HG03521 (cell line): ENCODE results near the gene TMEM63A.
"Not testable (repeated sequence)": the region's sequence is repeated elsewhere in the genome, so short reads cannot be mapped to it uniquely, and the experiment has no call there.

Source experiments
- ATAC-seq: cut with Tn5 transposase; IDR thresholded peaks from one replicate; pipeline ENCODE4 v1.9.1; 2021; ENCODE audit warnings: mild to moderate bottlenecking, moderate library complexity; ENCODE audit not compliant: unreplicated experiment

The TMEM63A gene

DNA sequence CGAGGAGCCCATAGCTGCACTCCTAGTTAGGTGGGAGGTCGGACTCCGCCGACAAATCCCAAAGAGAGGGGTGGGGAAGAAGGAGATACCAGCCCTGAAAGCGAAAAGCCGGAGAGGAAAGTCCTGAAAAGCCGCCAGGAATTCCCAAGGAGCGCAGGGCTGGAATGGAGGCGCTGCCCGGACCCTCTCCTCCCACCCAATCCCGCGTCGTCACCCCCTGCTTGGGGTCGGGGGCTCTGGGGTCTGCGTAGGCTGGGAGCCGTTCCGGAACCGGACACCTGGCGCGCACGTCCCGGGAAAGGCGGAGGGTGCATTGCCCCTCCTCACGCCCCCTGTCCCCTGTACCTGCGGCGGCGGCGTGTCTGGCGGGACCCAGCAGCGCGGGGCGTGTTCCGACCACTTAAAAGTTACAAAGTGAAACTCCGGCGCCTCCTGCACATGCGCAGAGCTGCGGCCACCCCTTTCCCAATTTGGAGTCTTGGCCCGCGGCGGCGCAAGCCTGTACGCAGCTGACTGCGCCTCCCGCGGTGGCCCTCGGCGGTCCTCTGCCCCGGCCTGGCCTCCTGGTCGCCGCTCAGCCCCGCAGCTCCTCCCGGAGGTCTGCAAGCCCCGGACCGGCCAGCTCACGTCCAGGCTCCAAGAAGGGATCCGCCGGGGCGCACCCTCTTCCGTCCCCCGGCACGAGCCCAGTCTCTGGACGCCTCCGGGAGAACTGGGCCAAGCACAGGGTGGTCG is at the start of gene TMEM63A:
Gene TMEM63A (minus strand): TSS at position 422 of the 735 bp plus-strand sequence. CDS start 4,800 bp downstream, outside the sequence.
- ATAC-seq = peak; percentile 64

- no peak for ATAC-seq
Measured at GRCh38 chr1:225931270-225932136, 49.3 kb upstream of the TMEM63A start.

DNA sequence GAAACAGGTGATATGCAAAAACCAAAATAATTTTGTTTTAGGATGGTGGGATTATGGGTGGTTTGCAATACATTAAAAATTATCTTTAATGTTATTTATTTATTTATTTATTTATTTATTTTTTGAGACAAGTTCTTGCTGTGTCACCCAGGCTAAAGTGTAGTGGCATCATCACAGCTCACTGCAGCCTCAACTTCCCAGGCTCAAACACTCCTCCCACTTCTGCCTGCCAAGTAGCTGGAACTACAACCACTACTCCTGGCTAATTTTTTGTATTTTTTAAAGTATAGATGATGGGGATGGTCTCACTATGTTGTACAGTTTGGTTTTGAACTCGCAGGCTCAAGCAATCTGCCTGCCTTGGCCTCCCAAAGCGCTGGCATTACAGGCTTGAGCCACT is 48.4 kb upstream of the TMEM63A start:
- no peak for ATAC-seq

DNA sequence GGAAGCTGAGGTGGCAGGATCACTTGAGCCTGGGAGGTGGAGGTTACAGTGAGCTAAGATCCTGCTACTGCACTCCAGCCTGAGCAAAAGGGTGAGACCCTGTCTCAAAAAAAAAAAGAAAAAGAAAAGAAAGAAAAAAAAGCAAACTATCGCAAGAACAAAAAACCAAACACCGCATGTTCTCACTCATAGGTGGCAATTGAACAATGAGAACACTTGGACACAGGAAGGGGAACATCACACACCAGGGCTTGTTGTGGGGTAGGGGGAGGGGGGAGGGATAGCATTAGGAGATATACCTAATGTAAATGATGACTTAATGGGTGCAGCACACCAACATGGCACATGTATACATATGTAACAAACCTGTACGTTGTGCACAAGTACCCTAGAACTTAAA is 47.3 kb upstream of the TMEM63A start:
- ATAC-seq = not testable (repeated sequence)

DNA sequence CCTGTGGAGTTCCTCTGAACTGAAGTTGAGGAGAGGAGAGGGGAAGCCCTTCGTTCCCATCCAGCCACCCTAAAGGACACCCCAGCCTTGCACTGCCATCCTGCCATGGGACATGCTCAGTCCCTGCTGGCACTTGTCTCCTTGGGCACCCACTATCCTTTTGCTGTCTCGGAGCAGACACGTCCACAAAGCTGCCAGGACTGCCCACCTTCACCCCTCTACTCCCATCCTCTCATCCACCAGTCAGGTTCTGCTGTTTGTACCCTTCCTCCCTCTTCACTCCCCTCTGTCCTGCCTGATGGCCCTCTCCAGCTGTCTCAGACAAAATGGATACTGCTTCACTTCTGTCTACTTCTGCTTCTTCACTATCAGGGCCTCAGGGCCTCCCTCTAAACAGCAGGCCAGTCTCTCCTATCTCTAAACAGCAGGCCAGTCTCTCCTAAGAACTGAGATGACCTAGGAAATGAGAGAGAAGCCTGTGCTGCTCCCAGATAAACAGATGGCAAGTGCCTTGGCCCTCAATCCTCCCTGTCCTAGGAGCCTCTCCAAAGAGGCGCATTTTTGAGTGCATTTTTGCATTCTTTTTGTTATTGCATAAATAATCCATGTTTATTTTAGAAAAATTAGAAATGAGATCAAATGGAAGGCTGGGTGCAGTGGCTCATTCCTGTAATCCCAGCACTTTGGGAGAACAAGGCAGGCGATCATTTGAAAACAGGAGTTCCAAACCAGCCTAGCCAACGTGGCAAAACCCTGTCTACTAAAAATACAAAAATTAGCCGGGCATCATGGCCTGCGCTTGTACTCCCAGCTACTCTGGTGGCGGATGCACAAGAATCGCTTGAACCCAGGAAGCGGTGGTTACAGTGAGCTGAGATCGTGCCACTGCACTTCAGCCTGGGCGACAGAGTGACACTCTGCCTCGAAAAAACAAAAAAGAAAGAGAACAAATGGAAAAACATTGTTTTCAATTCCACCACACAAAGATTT is 46.3 kb upstream of the TMEM63A start:
- ATAC-seq = no peak

GRCh38 chr1:225926551-225927113 is 44.5 kb upstream of the TMEM63A start:
- ATAC-seq = no peak

GRCh38 chr1:225923692-225924555 is 41.7 kb upstream of the TMEM63A start, which contains the start of gene PYCR2:
TSS of gene PYCR2 (minus strand) at chr1:225924250. CDS start at chr1:225924110, 140 bp downstream.
- ATAC-seq = peak; percentile 97

DNA sequence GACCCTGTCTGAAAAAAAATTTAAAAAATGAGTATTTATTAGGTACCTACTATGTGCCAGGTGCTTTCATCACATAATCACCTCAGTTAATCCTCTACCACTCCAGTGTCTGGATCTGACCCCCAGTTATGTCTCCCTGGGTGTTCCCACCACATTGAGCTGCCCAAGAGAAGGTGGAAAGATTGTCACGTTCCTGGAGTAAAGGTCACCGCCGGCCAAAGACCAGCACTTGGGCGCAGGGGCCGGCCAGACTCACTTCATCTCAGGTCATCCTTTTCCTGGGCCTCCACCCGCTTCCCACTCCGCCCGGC is 41.2 kb upstream of the TMEM63A start:
- no peak for ATAC-seq

DNA sequence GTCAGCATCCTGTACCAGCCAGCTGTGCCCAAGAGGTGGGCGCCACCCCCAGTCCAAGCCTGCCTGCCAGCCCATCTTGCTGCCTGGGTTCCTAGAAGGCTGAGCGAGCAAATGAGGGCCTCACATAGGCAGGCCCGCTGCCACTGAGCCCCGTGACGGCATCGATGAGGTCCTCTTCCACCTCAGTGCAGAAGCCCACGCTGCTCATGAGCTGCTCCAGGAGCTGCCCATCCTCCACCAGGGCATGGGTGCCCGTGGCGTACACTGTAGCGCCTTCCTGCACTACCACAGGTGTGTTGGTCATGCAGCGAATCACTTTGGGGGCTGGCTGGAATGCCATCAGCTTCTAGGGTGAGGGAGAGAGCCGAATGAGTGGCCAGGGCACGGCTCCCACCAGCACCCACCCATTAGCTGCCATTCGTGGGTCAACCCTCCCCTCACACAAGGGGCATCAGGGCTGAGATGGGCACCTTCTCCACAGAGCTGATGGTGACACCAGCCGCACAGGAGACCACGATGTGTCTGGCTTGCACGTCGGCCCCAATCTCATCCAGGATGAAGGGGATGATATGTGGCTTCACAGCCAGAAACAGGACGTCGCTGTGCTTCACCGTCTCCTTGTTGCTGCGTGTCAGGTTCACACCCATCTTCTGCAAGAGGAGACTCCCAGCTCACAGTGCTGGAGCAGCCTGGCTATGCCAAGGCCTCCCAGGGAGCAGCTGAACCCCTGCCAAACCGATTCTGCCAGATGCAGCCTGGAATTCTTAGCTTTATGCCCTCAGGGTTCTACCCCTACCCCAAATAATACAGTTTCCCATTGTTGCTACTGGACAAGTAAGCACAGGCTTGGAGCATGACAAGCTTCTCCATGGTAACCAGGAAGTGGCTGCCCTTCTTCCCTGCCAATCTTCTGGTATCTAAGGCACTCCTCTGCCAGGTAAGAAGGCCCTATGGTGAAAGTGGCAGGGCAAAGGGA is 39.8 kb upstream of the TMEM63A start:
- no peak for ATAC-seq

GRCh38 chr1:225919906-225920305 is 37.7 kb upstream of the TMEM63A start:
- ATAC-seq = no peak

- ATAC-seq = no peak
Measured at GRCh38 chr1:225918280-225918679, 36.1 kb upstream of the TMEM63A start.

DNA sequence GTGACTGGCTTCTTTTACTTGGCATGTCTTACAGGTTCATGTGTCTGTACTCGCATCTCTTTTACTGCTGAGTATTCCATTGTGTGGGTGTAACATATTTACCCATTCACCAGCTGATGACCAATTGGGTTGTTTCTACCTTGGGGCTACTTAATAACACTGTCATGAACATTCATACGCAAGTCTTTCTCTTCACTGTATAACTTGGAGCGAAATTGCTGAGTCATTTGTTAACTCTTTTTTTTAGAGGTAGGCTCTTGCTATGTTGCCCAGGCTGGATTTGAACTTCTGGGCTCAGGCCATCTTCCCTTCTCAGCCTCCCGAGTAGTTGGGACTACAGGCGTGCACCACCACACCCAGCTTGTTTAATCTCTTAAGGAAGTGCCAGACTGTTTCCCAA is 35.4 kb upstream of the TMEM63A start:
- ATAC-seq = no peak

DNA sequence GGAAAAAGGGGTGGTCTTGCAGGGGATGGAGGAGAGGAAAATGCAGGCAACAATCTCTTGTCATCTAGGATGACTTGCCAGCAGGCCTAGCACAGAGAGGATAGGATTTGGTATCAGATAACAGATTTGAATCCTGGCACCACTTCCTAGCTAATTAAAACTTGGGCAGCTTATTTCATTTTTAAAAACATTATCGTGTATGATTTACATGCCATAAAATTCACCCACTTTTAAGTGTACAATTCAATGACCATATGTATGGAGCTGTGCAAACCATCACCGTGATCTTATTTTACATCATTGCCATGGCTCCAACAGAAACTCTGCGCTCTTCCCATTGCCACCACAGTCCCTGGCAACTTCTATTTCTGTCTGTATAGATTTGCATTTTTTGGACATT is 34.9 kb upstream of the TMEM63A start:
- ATAC-seq = no peak

DNA sequence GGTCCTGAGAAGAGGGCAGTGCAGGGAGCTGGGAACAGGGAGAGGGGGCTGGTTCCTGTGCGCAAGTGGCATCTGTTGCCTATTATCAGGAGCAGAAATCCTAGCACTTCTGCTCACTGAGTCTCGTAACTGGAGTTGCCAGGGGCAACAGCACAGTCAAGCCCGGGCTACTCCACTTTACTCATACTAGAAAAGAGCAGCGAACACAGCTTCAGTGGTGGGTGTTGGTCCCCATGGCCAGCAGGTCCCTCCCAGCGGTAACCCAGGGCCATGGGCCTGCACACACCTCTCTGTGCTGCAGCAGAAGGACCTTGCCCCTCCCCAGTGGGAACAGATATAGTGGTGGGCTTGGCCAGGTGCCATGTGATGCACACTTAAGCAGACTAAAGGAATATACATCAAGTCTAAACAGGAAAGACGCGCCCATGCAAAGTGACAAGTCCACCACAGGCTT is 33.4 kb upstream of the TMEM63A start:
- no peak for ATAC-seq

GRCh38 chr1:225914947-225915346 is 32.8 kb upstream of the TMEM63A start:
- no peak for ATAC-seq

DNA sequence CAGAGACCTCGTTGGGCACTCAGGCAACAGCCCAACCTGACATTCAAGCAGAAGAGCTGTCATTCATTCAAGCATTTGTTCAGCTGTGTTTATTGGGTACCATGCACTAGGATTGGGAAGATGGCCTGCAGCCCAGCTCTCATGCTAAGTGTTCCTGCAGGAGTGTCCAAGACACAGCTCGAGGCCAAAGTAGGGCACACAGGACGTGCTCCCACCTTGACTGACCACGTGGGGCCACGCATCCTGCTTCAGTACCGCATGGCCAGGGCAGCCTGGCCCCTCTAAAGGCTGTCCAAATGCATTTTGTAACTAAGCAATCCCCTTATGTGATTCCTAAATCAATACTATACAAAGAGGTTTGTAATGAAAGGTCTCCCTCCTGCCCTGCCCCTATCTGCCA is 32.2 kb upstream of the TMEM63A start:
- no peak for ATAC-seq

- peak; percentile 64 for ATAC-seq
Measured at GRCh38 chr1:225911191-225912130, 29.3 kb upstream of the TMEM63A start.
